ENCODE measurements around the gene KRT5. TPM values are rescaled to one million over a fixed set of nuclear protein-coding genes. Genes with fewer than 3 reads are reported as not detected.
"Not testable (repeated sequence)": the region's sequence is repeated elsewhere in the genome, so short reads cannot be mapped to it uniquely, and the experiment has no call there.

Gene KRT5
- polyA plus RNA-seq, 1 of the 3 experiments (the other 2 are of a cell fraction) = not detected

GRCh38 chr12:52491495-52491894, 28.7 kb downstream of the KRT5 start:
- H3K9ac ChIP-seq; POLR2A ChIA-PET; H3K9me2 ChIP-seq; H3K4me2 ChIP-seq; H3K4me3 ChIP-seq (ENCODE audit: low read depth in 2 of 2, low read length in 1 of 2); H3K4me1 ChIP-seq (ENCODE audit: control insufficient read depth in 1 of 2, insufficient read depth in 2 of 2, low read depth in 1 of 2, low read length in 1 of 2); H4K20me1 ChIP-seq (ENCODE audit: insufficient read depth); H3K79me2 ChIP-seq (ENCODE audit: insufficient read depth); H3K36me3 ChIP-seq (replicated peaks in 1 of 2; ENCODE audit: control insufficient read depth in 1 of 2, insufficient read depth in 2 of 2, low read length in 1 of 2); H3K27ac ChIP-seq (ENCODE audit: low read depth in 2 of 2, low read length in 1 of 2); CTCF ChIA-PET; DNase-seq; H2AFZ ChIP-seq (ENCODE audit: low read depth); H3K9me3 ChIP-seq; H3F3A ChIP-seq (replicated peaks; ENCODE audit: insufficient read depth): not testable (repeated sequence)
- H3K27me3 ChIP-seq (ENCODE audit: insufficient read depth) = peaks cover 36% of the 10 kb centered on the region; the same call in 1 of the 2 replicates
- 19% methylated on average over 8 of the region's 8 CpGs for WGBS (ENCODE audit: low lambda C conversion rate)

DNA sequence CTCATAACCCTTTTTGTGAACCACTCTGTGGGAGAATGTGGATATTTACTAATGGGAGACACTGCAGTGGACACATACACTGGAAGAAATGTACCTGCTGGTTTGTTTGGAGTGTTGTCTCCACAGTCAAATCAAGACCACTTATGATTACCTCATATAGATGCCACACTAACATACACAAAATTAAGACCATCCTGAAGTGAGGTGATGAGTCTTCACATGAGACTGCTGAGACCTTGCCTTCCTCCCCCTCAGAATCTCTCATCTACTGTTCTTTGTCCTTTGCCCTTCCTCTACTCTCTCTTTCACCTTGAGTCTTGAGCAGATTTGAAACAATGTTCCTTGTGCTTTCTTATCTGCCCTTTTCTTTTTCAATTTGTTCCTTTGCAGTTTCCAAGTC, 31.5 kb downstream of the KRT5 start:
- DNase-seq = no peak
- TF ChIP-seq SIN3A (IDR thresholded peaks at IDR 0.05; ENCODE audit: borderline replicate concordance, low read depth, low read length) (no peak), CHD2 (IDR thresholded peaks at IDR 0.05; ENCODE audit: low read length, partially characterized antibody) (no peak), NRF1 (IDR thresholded peaks at IDR 0.05; ENCODE audit: low read depth, low read length) (no peak), RCOR1 (IDR thresholded peaks at IDR 0.05; ENCODE audit: low read length) (no peak), CTCF (IDR thresholded peaks at IDR 0.05) (no peak), MAX (IDR thresholded peaks at IDR 0.05; ENCODE audit: low read depth) (no peak), RAD21 (IDR thresholded peaks at IDR 0.05; ENCODE audit: low read length) (no peak), SMC3 (IDR thresholded peaks at IDR 0.05; ENCODE audit: low read depth, low read length) (no peak)
- Histone ChIP-seq H2AFZ (ENCODE audit: low read depth) (no peak overlapping the region), H3K4me3 (ENCODE audit: low read depth in 2 of 2, low read length in 1 of 2) (no peak overlapping the region), H3K27me3 (ENCODE audit: insufficient read depth) (peaks cover 29% of the 10 kb centered on the region; the same call in 1 of the 2 replicates), H4K20me1 (ENCODE audit: insufficient read depth) (no peaks in the 10 kb centered on the region), H3K27ac (ENCODE audit: low read depth in 2 of 2, low read length in 1 of 2) (no peak overlapping the region), H3K4me1 (ENCODE audit: control insufficient read depth in 1 of 2, insufficient read depth in 2 of 2, low read depth in 1 of 2, low read length in 1 of 2) (no peaks in the 10 kb centered on the region), H3K9me2 (no peaks in the 10 kb centered on the region), H3K9ac (no peak overlapping the region), H3K79me2 (ENCODE audit: insufficient read depth) (no peaks in the 10 kb centered on the region), H3K9me3 (peaks cover 9% of the 10 kb centered on the region; the same call in 1 of the 2 replicates), H3K36me3 (replicated peaks in 1 of 2; ENCODE audit: control insufficient read depth in 1 of 2, insufficient read depth in 2 of 2, low read length in 1 of 2) (no peaks in the 10 kb centered on the region), H3F3A (replicated peaks; ENCODE audit: insufficient read depth) (no peaks in the 10 kb centered on the region), H3K4me2 (no peak overlapping the region)
- ChIA-PET POLR2A (no interaction called here), CTCF (no interaction called here)

DNA sequence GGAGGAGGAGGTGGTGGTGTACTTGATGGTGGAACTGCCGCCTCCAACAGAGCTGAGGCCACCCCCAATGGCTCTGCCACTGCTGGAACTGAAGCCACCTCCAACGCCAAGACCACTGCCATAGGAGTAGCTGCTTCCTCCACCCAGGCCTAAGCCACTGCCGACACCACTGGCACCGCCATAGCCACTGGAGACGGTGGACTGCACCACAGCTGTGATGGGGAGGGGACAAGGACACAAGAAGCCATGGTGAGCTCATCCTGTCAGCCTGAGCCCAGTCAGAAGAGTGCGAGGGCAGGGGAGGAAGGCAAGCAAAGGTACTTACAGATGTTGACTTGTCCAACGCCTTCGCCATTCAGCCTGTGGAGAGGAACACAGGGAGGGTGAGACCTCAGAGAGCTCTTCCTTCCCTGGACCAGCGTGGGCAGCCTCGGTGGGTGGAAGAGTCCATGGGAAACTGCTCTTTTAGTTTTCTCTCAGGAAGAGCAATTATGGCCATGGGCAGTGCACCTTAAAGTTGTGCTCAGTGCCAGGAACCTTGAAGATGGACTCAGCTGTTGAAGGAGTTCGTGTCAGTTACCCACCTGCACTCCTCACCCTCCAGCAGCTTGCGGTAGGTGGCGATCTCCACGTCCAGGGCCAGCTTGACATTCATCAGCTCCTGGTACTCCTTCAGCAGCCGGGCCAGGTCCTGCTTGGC, 32.3 kb downstream of the KRT5 start:
- H3K9me2 ChIP-seq; H3K4me1 ChIP-seq (ENCODE audit: control insufficient read depth in 1 of 2, insufficient read depth in 2 of 2, low read depth in 1 of 2, low read length in 1 of 2); DNase-seq; H3K4me2 ChIP-seq; H3K9ac ChIP-seq; H4K20me1 ChIP-seq (ENCODE audit: insufficient read depth); H3K36me3 ChIP-seq (replicated peaks in 1 of 2; ENCODE audit: control insufficient read depth in 1 of 2, insufficient read depth in 2 of 2, low read length in 1 of 2); POLR2A ChIA-PET; H3K27ac ChIP-seq (ENCODE audit: low read depth in 2 of 2, low read length in 1 of 2); H2AFZ ChIP-seq (ENCODE audit: low read depth); H3K79me2 ChIP-seq (ENCODE audit: insufficient read depth); H3F3A ChIP-seq (replicated peaks; ENCODE audit: insufficient read depth); H3K9me3 ChIP-seq; CTCF ChIA-PET; H3K4me3 ChIP-seq (ENCODE audit: low read depth in 2 of 2, low read length in 1 of 2): not testable (repeated sequence)
- peaks cover 23% of the 10 kb centered on the region; the same call in 1 of the 2 replicates for H3K27me3 ChIP-seq (ENCODE audit: insufficient read depth)
- 15% methylated on average over 4 of the region's 15 CpGs for WGBS (ENCODE audit: low lambda C conversion rate)

Data from SK-N-SH (cell line).